ENCODE measurements around the gene PTPRR. TPM values are rescaled to one million over a fixed set of nuclear protein-coding genes. Genes with fewer than 3 reads are reported as not detected.
"Not testable (repeated sequence)": the region's sequence is repeated elsewhere in the genome, so short reads cannot be mapped to it uniquely, and the experiment has no call there.

Gene PTPRR
- total RNA-seq, 2 experiments from 2014 or later = not detected

DNA sequence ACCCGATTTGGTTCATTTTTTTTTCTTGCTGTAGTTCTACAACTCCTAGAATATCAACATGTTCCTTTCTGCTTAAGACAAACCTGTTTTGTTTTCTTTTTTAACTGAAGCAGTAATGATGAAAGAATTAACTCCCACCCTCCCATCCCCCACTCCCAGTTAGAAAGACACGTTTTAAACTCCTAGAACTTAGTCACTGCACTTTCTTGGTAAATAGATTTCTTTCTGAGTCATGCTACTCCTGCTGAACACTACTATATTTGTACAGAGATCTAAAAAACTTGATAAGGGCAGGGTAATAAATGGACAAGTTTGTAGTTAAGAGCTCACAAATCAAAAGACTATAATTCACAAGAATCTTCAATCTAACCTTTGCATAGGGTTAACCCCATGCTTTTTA is 164.4 kb downstream of the PTPRR start:
- Mint-ChIP-seq H3K4me3 (no peak overlapping the region), H3K27me3 (peaks cover 6% of the 10 kb centered on the region), H3K27ac (no peak overlapping the region), H3K36me3 (ENCODE audit: low read depth) (no peaks in the 10 kb centered on the region), H3K4me1 (peaks cover 2% of the 10 kb centered on the region), H3K9me3 (no peaks in the 10 kb centered on the region)
- POLR2A ChIA-PET = no interaction called here
- CTCF ChIA-PET = no interaction called here
- DNase-seq = no peak

DNA sequence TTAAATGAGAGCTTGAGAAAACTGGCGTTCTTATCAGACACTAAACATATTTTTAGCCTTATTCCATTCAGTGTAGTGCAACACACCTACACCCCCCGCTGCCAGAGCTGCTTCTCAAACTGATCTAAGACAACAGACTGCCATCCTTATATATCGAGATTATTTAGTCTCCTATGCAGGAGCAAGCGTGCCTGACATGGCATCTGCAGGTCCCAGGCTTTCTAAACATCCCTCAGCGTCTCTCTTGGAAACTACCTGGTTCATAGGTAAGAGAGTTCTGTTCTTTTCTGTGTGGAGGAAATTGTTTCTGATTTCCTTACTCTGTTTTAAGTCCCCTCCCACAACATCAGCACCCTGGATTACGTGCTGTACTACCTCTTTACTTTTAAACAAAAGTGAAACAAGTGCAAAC is 166.2 kb downstream of the PTPRR start:
- no peak for DNase-seq
- Mint-ChIP-seq H3K36me3 (ENCODE audit: low read depth) (no peaks in the 10 kb centered on the region), H3K27ac (no peak overlapping the region), H3K4me3 (no peak overlapping the region), H3K27me3 (peaks cover 4% of the 10 kb centered on the region), H3K4me1 (peaks cover 2% of the 10 kb centered on the region), H3K9me3 (no peaks in the 10 kb centered on the region)
- ChIA-PET POLR2A (no interaction called here), CTCF (no interaction called here)

DNA sequence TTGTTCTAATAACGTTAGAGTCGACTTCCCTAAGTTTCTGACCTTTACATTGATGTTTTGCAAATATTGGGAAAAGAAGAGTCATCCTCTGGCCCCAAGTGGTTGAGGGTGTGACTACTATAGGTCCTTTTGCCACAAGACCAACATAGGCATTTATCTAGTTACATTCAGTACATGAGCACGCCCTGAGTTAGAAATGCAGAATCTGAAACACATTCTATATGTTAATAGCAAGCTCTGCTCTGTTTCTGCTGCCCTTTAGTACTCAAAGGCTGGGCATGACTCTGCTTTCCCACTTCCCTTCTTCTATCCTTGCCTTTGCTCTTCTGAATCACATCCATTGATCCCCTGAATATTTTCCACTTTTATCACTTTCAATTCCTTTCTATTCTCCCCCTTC is 168.2 kb downstream of the PTPRR start:
- POLR2A ChIA-PET = no interaction called here
- H3K36me3 Mint-ChIP-seq (ENCODE audit: low read depth) = no peaks in the 10 kb centered on the region
- H3K4me3 Mint-ChIP-seq = no peak overlapping the region
- CTCF ChIA-PET = no interaction called here
- peaks cover 9% of the 10 kb centered on the region for H3K27me3 Mint-ChIP-seq
- no peaks in the 10 kb centered on the region for H3K9me3 Mint-ChIP-seq
- peaks cover 2% of the 10 kb centered on the region for H3K4me1 Mint-ChIP-seq
- DNase-seq = no peak
- H3K27ac Mint-ChIP-seq = no peak overlapping the region

DNA sequence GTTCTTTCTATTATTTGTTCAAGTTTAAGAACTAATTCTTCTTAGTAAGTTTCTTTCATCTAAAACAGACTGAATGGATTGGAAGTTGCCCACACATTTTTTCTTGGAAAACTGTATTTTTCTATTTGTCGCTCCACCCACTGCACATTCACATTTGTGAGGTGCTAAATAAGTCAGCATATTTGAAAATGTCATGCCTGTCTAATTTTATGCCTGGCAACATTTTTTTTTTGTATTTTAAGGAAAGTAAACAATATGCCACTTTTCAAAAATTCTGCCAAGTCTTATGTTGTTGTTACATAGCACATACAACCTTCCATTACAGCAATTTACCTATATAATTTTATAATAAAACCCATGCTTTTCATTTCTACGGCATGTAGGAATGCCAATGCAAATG is 170.6 kb downstream of the PTPRR start:
- Mint-ChIP-seq H3K27me3 (peaks cover 9% of the 10 kb centered on the region), H3K9me3 (no peaks in the 10 kb centered on the region), H3K36me3 (ENCODE audit: low read depth) (no peaks in the 10 kb centered on the region), H3K4me1 (no peaks in the 10 kb centered on the region), H3K27ac (no peak overlapping the region), H3K4me3 (no peak overlapping the region)
- ChIA-PET CTCF (no interaction called here), POLR2A (no interaction called here)
- DNase-seq = no peak

DNA sequence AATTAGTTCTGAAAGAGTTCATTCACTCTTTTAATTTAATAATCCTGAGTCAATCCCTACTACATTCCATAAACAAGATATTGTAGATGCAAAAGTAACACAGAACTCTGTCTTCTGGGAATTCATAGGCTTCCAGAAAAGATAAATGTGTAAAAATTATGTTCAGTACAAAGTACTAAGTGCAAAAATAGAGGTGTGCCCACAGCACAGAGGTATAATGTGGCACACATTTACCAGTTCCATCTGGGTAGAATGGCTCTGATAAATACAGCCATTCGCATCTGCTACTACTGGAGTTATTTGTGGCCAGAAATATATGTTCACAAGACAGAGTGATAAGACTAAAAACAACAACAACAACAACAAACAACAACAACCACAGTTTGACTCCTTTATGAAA is 171.7 kb downstream of the PTPRR start:
- no peak for DNase-seq
- Mint-ChIP-seq H3K4me3 (no peak overlapping the region), H3K4me1 (no peaks in the 10 kb centered on the region), H3K27ac (no peak overlapping the region), H3K9me3 (no peaks in the 10 kb centered on the region), H3K36me3 (ENCODE audit: low read depth) (no peaks in the 10 kb centered on the region), H3K27me3 (peaks cover 9% of the 10 kb centered on the region)
- ChIA-PET CTCF (interaction anchor here (2.5 kb wide), 1 partner anchor 15 kb away, joined by 8 read pairs; no protein-coding TSS in a partner anchor), POLR2A (no interaction called here)

DNA sequence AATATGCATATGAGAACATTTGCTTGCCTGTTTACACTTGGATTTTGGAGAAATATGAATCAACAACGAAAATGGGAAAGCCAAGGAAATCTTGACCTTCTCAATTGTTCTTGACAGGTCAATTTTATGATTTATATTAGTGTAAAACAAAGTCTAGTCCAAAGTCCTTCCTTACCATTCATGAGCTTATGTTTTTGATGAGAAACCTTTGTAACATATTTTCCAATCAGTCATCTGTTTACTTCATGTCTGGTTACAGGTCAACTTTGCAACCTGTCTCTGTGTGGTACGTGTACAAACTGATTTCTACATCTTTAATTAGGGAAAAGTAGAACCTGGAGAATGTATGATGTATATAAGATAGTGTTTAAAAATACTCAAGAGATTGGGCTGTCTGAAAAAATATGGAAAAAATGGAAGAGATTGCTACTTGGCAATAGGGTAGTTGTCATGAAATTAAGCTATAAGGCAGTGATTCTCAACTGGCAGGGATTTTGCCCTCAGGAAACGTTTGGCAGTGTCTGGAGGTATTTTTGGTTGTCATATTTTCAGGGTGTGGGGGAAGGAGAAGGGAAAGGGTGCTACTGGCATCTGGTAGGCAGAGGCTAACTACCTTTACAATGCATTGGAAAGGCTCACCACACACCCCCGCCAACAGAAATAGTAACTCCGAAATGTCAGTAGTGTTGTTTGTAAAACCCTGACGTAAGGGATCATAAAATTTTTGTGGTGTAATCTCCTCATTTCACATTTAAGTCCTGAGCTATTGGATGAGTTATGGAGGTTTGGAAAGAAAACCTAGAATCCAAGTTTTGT is 172.9 kb downstream of the PTPRR start:
- CTCF ChIA-PET = interaction anchor here (2.5 kb wide), 1 partner anchor 14 kb away, joined by 8 read pairs; no protein-coding TSS in a partner anchor
- no peak overlapping the region for H3K27ac Mint-ChIP-seq
- H3K4me1 Mint-ChIP-seq = no peaks in the 10 kb centered on the region
- no peak overlapping the region for H3K4me3 Mint-ChIP-seq
- H3K9me3 Mint-ChIP-seq = no peaks in the 10 kb centered on the region
- H3K27me3 Mint-ChIP-seq = peaks cover 7% of the 10 kb centered on the region
- POLR2A ChIA-PET = no interaction called here
- DNase-seq = no peak
- no peaks in the 10 kb centered on the region for H3K36me3 Mint-ChIP-seq (ENCODE audit: low read depth)

DNA sequence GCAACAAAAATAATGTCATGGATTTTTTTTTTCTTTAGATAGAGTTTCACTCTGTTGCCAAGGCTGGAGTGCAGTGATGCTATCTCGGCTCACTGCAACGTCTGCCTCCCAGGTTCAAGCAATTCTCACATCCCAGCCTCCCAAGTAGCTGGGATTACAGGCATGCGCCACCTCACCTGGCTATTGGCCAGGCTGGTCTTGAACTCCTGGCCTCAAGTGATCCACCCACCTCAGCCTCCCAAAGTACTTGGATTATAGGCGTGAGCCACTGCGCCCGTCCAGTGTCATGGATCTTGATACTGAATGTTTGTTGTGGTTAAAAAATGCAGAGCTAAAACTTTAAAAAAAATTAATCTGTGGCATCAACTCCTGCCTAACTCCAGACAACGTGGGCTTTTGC is 175.5 kb downstream of the PTPRR start:
- H3K4me3 Mint-ChIP-seq = no peak overlapping the region
- peaks cover 5% of the 10 kb centered on the region for H3K27me3 Mint-ChIP-seq
- H3K9me3 Mint-ChIP-seq = no peaks in the 10 kb centered on the region
- H3K27ac Mint-ChIP-seq = no peak overlapping the region
- ChIA-PET CTCF (interaction anchor here (1.1 kb wide), 1 partner anchor 12 kb away, joined by 3 read pairs; no protein-coding TSS in a partner anchor), POLR2A (no interaction called here)
- H3K36me3 Mint-ChIP-seq (ENCODE audit: low read depth) = no peaks in the 10 kb centered on the region
- DNase-seq = no peak
- H3K4me1 Mint-ChIP-seq = no peaks in the 10 kb centered on the region

DNA sequence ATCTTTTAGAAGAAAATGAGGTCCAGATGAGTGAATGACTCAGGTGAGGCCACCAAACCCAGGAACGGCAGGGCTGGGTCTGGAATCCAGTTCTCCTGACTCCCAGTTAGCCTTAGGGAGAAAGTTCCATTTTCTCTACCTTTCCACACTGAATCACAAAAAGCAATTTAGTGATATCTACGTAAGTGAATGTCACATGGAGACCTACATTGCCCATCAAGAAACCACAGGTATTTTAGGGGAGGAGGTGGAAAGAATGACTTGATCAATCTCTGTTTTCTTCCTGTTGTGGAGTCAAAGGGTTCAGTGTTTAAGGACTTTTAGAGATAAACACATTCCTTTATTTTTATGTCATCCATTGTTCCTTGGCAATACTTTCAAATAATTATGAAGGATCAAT is 176.4 kb downstream of the PTPRR start:
- Mint-ChIP-seq H3K9me3 (no peaks in the 10 kb centered on the region), H3K27me3 (peaks cover 9% of the 10 kb centered on the region), H3K4me1 (no peaks in the 10 kb centered on the region), H3K4me3 (no peak overlapping the region), H3K27ac (no peak overlapping the region), H3K36me3 (ENCODE audit: low read depth) (no peaks in the 10 kb centered on the region)
- ChIA-PET POLR2A (no interaction called here), CTCF (interaction anchor here (1.1 kb wide), 1 partner anchor 11 kb away, joined by 3 read pairs; no protein-coding TSS in a partner anchor)
- DNase-seq = no peak

DNA sequence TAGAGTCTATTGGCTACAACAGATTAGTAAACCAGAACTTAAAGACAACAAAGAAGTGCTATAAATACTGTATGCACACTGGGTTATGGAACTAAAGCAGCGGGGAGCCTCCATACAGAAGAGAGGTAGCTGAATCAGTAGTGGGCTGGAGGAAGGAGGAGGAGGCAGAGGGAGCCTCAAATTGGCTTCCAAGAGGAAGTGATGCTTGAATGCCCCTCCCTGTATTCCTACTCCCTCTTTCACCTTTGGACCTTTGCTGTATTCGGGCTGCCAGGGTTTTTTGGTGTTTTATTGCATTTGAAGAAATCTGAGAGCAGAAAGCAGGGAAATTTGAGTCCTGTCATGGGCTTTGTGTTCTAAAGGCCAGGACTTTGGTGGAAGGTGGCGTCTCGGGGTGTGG is 179.3 kb downstream of the PTPRR start:
- ChIA-PET CTCF (no interaction called here), POLR2A (no interaction called here)
- Mint-ChIP-seq H3K4me3 (no peak overlapping the region), H3K36me3 (ENCODE audit: low read depth) (no peaks in the 10 kb centered on the region), H3K9me3 (no peaks in the 10 kb centered on the region), H3K4me1 (no peaks in the 10 kb centered on the region), H3K27ac (no peak overlapping the region), H3K27me3 (peaks cover 6% of the 10 kb centered on the region)
- DNase-seq = no peak

DNA sequence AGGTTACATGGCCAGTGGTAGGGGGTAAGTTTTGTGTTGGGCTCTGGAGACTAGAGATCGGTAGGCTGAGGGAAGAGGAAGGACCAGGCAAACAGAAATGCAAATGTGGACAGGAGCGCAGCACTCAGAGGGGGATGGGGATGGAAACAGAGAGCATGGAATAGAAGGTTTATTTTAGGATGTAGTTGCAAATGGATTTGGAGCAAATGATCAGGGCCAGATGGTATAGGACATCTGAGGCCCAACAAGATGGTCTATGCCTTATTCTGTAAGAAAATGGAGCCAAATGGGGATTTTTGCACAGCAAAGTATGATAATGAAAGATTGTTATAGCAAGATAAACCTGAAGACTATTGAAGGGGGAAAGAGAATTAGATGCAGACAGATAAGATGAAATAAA is 180.8 kb downstream of the PTPRR start:
- ChIA-PET CTCF (no interaction called here), POLR2A (no interaction called here)
- H3K4me3 Mint-ChIP-seq = no peak overlapping the region
- H3K4me1 Mint-ChIP-seq = no peaks in the 10 kb centered on the region
- DNase-seq = no peak
- no peak overlapping the region for H3K27ac Mint-ChIP-seq
- no peaks in the 10 kb centered on the region for H3K9me3 Mint-ChIP-seq
- H3K36me3 Mint-ChIP-seq (ENCODE audit: low read depth) = no peaks in the 10 kb centered on the region
- H3K27me3 Mint-ChIP-seq = peaks cover 6% of the 10 kb centered on the region

DNA sequence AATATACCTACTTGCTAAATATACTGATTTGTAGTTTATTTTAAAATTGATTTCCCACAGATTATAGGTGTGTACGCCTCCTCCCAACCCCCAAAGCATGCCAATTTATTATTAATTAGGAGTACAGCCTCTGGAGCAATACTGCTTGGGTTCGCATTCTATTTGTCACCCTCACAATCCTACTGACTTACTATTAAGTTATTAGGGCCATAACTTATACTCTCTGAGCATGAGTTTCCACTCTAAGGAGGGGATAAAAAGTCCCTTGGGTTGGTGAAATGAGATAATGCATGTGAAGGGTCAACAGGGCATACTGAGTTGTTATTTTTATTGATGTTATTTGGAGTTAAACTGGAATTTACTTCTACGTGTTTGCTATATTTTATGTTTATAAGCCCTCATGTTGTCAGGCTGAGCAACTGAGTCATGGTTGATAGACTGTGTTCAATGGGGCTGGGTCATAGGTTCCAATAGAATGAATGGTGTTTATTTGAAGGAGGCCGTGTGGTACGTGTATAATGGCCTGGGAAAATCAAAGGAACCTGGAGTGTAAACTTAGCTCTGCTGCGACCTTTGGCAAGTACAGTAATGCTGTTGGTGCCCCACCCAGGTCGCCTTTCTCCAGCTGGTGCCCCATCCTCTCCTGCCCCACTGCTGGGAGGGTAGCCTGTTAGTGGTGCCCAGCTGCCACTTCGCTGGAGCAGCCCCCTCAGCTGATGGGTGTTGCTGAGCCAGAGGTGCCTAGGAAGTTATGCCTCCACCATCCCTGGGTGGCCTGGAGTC is 184.0 kb downstream of the PTPRR start:
- Mint-ChIP-seq H3K27me3 (peaks cover 6% of the 10 kb centered on the region), H3K27ac (no peak overlapping the region), H3K4me3 (no peak overlapping the region), H3K4me1 (no peaks in the 10 kb centered on the region), H3K36me3 (ENCODE audit: low read depth) (no peaks in the 10 kb centered on the region), H3K9me3 (no peaks in the 10 kb centered on the region)
- POLR2A ChIA-PET = no interaction called here
- CTCF ChIA-PET = interaction anchor here (0.9 kb wide), 1 partner anchor 9 kb away, joined by 3 read pairs; no protein-coding TSS in a partner anchor
- no peak for DNase-seq

DNA sequence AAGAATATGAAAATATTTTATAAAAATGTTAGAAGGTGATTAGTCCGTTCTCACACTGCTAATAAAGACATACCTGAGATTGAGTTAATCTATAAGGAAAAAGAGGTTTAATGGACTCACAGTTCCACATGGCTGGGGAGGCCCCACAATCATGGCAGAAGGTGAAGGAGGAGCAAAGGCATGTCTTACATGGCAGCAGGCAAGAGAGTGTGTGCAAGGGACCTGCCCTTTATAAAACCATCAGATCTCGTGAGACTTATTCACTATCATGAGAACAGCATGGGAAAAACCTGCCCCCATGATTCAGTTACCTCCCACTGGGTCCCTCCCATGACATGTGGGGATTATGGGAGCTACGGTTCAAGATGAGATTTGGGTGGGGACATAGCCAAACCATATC is 185.3 kb downstream of the PTPRR start:
- H3K9me3 Mint-ChIP-seq; H3K4me1 Mint-ChIP-seq; H3K4me3 Mint-ChIP-seq; H3K27me3 Mint-ChIP-seq; DNase-seq; H3K27ac Mint-ChIP-seq; H3K36me3 Mint-ChIP-seq (ENCODE audit: low read depth); POLR2A ChIA-PET: not testable (repeated sequence)
- CTCF ChIA-PET = interaction anchor here (1.1 kb wide), 1 partner anchor 856 kb away, joined by 3 read pairs; no protein-coding TSS in a partner anchor

DNA sequence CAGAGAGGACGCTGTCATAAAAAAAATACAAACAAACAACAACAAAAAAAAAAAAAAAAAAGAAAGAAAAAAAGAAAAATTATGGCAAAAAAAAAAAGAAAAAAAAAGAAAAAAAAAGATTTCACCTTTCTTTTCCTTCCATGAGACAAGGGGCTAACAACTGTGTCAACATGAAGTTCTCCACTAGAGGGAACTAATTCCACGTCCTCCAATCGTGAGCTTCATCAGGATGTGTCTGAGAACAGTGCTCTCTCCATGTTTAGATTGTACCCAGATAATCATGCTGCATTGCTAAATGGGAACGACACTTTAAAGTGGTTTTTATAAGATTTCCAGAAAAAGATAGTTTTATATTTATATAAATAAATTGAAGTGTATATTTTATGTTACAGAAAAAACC is 187.2 kb downstream of the PTPRR start:
- CTCF ChIA-PET = interaction anchor here (0.6 to 1.4 kb wide), 19 partner anchors 11 to 1016 kb away, joined by 3 to 8 read pairs (median 3); no protein-coding TSS in a partner anchor
- POLR2A ChIA-PET = no interaction called here
- Mint-ChIP-seq H3K4me1 (no peaks in the 10 kb centered on the region), H3K36me3 (ENCODE audit: low read depth) (no peaks in the 10 kb centered on the region), H3K27ac (no peak overlapping the region), H3K9me3 (no peaks in the 10 kb centered on the region), H3K4me3 (no peak overlapping the region), H3K27me3 (no peaks in the 10 kb centered on the region)
- no peak for DNase-seq

All from activated CD4-positive, alpha-beta memory T cell treated with anti-CD3 and anti-CD28 coated beads, Interleukin-2, amount 10 ng/mL, durations not matched to agents 7 days and 5 days (primary cell).